Measurements from ENCODE around the gene LBX2.

DNA sequence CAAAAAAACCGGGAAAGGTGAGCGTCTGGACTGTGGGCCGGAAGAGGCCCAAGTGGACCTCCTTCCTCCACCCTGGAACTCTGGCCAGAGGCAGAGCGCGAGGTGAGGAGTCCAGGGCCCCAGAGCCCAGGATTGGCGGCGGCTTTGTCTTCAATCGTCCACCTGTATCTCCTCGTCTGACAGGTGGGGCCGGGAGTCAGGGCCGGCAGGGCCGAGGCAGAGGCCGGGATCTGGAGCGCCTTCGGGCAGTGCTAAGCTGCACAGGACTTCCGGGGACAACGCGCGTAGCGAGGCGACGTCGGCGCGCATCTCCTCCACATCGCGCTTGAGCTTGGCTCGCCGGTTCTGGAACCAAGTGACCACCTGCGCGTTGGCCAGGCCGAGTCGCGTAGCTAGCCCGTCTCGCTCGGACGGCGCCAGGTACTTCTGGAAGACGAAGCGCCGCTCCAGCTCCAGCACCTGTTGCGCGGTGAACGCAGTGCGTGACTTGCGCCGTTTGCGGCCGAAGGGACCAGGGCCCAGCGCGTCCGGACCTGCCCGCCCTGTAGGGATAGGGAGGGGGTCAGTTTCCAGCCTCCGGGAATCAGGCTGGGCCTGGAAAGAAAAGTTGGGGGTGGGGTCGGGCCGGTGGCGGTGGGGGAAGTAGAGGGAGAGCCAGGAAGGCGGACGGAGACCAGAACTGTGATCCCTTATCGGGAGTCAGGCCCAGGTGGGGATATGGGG lies 1.5 kb downstream of the LBX2 start:
- TF ChIP-seq, protein P1, sequence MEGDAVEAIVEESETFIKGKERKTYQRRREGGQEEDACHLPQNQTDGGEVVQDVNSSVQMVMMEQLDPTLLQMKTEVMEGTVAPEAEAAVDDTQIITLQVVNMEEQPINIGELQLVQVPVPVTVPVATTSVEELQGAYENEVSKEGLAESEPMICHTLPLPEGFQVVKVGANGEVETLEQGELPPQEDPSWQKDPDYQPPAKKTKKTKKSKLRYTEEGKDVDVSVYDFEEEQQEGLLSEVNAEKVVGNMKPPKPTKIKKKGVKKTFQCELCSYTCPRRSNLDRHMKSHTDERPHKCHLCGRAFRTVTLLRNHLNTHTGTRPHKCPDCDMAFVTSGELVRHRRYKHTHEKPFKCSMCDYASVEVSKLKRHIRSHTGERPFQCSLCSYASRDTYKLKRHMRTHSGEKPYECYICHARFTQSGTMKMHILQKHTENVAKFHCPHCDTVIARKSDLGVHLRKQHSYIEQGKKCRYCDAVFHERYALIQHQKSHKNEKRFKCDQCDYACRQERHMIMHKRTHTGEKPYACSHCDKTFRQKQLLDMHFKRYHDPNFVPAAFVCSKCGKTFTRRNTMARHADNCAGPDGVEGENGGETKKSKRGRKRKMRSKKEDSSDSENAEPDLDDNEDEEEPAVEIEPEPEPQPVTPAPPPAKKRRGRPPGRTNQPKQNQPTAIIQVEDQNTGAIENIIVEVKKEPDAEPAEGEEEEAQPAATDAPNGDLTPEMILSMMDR (IDR thresholded peaks at IDR 0.05) = no peak
- no peak for TF ChIP-seq EP300 (IDR thresholded peaks at IDR 0.05)
- no peak for TF ChIP-seq POLR2A (IDR thresholded peaks at IDR 0.05)
